Subcutaneous abdominal adipose tissue (tissue), 5 donors: Measurements from ENCODE around the gene NPC1L1.
"Not testable (repeated sequence)": the region's sequence is repeated elsewhere in the genome, so short reads cannot be mapped to it uniquely, and the experiment has no call there.

Source experiments
- H3K27ac ChIP-seq: one replicate; pipeline ENCODE4 v1.7.0; 2013; ENCODE audit warnings: low read depth, mild to moderate bottlenecking, inconsistent platforms, low read length, moderate library complexity
- H3K27me3 ChIP-seq, 5 donors: one replicate each; pipeline ENCODE4 v1.7.0; 2013; ENCODE audit warnings: low read length in 5 of 5, inconsistent platforms in 1 of 5; ENCODE audit not compliant: control insufficient read depth in 5 of 5, insufficient read depth in 4 of 5
- H3K36me3 ChIP-seq, 5 donors: one replicate each; pipeline ENCODE4 v1.7.0; 2013; ENCODE audit warnings: low read length in 5 of 5; ENCODE audit not compliant: control insufficient read depth in 5 of 5, insufficient read depth in 5 of 5
- H3K4me1 ChIP-seq, 5 donors: one replicate each; pipeline ENCODE4 v1.7.0; 2013; ENCODE audit warnings: low read length in 5 of 5, mild to moderate bottlenecking in 3 of 5, moderate library complexity in 1 of 5; ENCODE audit not compliant: control insufficient read depth in 5 of 5, insufficient read depth in 5 of 5
- H3K4me3 ChIP-seq, 5 donors: one replicate each; pipeline ENCODE4 v1.7.0; 2013; ENCODE audit warnings: low read length in 5 of 5, low read depth in 1 of 5
- H3K9ac ChIP-seq, 5 donors: one replicate each; pipeline ENCODE4 v1.7.0; 2013; ENCODE audit warnings: low read length in 5 of 5, mild to moderate bottlenecking in 4 of 5, moderate library complexity in 3 of 5
- H3K9me3 ChIP-seq, 5 donors: one replicate each; pipeline ENCODE4 v1.7.0; 2013; ENCODE audit warnings: low read length in 5 of 5; ENCODE audit not compliant: control insufficient read depth in 5 of 5
- donor health status: healthy.
- donor health status: healthy.
- donor health status: healthy.
- donor health status: healthy.
- donor health status: healthy.

NPC1L1 gene

DNA sequence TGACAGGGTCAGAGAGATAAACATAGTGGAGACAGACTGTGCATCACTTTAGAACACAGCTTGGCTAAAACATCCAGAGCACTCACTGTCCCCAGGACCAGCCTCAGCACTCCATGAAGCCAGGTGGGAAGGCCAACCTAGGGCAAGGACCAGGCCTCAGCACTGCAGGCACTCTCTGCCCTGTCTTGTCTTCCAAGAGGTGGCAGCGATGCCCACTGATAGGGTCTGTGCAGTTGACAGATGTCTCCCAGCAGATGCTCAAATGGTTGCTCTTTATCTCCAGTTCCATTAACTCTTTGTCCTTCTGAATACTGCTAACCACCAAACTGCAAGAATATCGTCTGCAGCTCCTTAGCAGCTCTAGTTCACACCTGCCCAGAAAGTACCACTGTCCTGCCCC lies 23.5 kb upstream of the NPC1L1 start:
- Histone ChIP-seq H3K4me1 (peaks cover 0 to 48% (median 22%) of the 10 kb centered on the region in 5 donors), H3K36me3 (peaks cover 0 to 63% (median 52%) of the 10 kb centered on the region in 5 donors), H3K27ac (no peak overlapping the region), H3K4me3 (no peak overlapping the region), H3K27me3 (no peaks in the 10 kb centered on the region), H3K9ac (no peak overlapping the region), H3K9me3 (no peaks in the 10 kb centered on the region)

DNA sequence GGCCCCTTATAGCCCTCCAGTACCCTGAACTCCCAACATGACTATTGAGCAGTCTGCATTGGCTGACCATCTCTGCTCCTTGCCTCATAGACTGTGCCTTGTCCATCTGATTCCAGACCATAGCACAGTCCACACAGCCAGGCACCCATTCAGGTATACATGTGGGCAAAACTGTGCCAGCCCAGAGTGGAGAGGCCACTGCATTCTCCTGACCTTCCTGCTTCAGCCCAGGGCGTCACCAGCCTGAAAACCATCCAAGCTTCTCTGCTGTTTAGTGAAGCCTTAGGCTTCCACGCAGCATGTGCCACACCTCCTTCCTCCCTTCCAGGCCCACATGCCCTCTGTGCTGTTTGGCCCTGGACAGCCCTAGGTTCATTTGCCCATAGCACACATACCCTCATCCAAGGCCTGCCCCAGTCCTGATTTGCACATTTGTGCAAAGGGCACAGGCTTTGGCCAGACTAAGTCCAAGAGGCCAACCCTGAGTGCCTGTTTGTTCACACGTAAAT lies 22.1 kb upstream of the NPC1L1 start:
- Histone ChIP-seq H3K27ac (peak overlapping the region; percentile 70), H3K4me3 (peak overlapping the region in 1 of 5 donors; percentile 10), H3K27me3 (no peaks in the 10 kb centered on the region), H3K9me3 (no peaks in the 10 kb centered on the region), H3K36me3 (peaks cover 0 to 49% (median 38%) of the 10 kb centered on the region in 5 donors), H3K4me1 (peaks cover 0 to 37% (median 15%) of the 10 kb centered on the region in 5 donors), H3K9ac (no peak overlapping the region)

DNA sequence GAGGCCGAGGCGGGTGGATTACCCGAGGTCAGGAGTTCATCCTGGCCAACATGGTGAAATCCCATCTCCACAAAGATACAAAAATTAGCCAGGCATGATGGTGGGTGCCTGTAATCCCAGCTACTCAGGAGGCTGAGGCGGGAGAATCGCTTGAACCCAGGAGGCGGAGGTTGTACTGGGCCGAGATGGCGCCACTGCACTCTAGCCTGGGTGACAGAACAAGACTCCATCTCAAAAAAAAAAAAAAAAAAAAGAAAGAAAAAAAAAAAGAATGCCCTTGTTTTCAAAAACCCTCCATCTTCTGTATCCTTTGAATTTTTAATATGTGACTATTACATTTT lies 21.5 kb upstream of the NPC1L1 start:
- not testable (repeated sequence) for H3K9me3 ChIP-seq, H3K27me3 ChIP-seq, H3K9ac ChIP-seq, H3K4me3 ChIP-seq
- H3K27ac ChIP-seq, result peak overlapping the region; percentile 70
- H3K36me3 ChIP-seq, result peaks cover 0 to 42% (median 32%) of the 10 kb centered on the region in 5 donors
- H3K4me1 ChIP-seq, result peaks cover 0 to 32% (median 15%) of the 10 kb centered on the region in 5 donors

DNA sequence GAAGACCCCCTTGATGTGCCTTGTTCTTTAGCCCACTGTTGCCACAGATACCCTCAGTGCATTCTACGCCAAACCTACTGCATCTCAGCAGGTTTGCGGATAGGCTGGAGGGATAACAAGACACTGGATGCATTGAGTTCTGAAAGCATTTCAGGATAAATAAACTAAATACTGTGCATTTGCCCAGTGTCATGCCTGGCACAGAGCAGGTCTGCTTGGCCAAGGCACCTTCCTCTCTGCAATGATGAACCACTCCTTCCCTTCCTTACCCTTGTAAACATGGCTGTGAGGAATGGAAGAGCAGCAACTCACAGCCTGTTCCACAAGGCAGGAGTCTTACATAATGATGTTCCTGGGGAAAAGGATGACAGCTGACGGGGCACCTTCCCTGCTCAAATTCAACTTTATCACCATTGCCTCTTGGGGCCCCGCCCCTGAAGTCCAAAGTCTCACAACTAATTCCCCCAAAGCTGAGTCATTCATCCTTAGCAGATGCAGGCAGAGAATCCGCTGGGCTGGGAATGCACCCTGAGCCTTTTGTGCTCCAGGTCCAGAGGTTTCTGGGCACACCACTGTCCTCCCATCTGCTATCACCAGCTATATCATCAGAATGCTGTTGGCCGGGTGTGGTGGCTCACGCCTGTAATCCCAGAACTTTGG lies 21.0 kb upstream of the NPC1L1 start:
- Histone ChIP-seq H3K27me3 (no peaks in the 10 kb centered on the region), H3K9me3 (no peaks in the 10 kb centered on the region), H3K27ac (no peak overlapping the region), H3K4me1 (peaks cover 0 to 32% (median 15%) of the 10 kb centered on the region in 5 donors), H3K36me3 (peaks cover 0 to 37% (median 27%) of the 10 kb centered on the region in 5 donors), H3K9ac (no peak overlapping the region), H3K4me3 (no peak overlapping the region)

DNA sequence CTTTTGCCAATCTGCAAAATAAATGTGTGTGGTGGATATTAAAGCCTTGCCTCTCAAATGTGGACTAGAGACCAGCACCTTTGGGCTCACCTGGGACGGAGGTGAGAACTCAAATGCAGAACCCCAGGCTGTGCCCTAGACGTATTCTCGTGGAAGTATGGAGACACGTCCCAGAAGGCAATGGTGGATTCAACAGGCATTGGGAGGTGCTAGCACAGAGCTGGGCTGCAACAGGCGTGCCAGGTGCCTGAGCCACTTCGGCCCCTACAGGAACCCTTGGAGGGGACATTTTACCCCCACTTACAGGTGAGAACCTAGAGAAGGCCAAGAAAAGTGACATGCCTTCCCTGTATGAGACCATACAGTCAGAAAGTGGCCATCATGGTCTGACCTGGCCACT lies 20.4 kb upstream of the NPC1L1 start:
- Histone ChIP-seq H3K36me3 (peaks cover 0 to 31% (median 21%) of the 10 kb centered on the region in 5 donors), H3K9me3 (no peaks in the 10 kb centered on the region), H3K27ac (no peak overlapping the region), H3K4me3 (no peak overlapping the region), H3K4me1 (peaks cover 0 to 32% (median 15%) of the 10 kb centered on the region in 5 donors), H3K9ac (no peak overlapping the region), H3K27me3 (no peaks in the 10 kb centered on the region)

DNA sequence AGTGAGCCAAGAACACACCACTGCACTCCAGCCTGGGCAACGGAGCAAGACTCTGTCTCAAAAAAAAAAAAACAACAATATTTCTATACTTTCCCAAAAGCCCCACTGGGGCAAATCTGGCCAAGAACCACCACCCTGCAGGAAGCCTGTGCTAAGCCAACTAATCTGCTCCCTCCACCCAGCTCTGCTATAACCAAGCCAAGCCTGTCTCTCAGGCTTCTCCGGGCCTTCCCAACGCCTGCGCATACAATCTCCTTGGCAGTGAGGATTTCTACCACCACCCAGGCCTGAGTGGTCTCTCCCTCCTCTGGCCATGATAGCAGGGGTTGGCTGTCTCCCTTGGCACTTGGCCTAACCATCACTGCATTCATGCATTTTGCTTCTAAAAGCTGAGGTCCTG lies 18.4 kb upstream of the NPC1L1 start:
- Histone ChIP-seq H3K27me3 (no peaks in the 10 kb centered on the region), H3K27ac (no peak overlapping the region), H3K36me3 (peaks cover 0 to 13% (median 4%) of the 10 kb centered on the region in 5 donors)

GRCh38 chr7:44557485-44557884 lies 16.4 kb upstream of the NPC1L1 start:
- Histone ChIP-seq H3K9me3 (no peaks in the 10 kb centered on the region), H3K4me1 (peaks cover 0 to 13% (median 7%) of the 10 kb centered on the region in 5 donors), H3K4me3 (no peak overlapping the region), H3K9ac (no peak overlapping the region), H3K27ac (no peak overlapping the region), H3K27me3 (no peaks in the 10 kb centered on the region), H3K36me3 (no peaks in the 10 kb centered on the region)

More for the DNA sequence above, 18.4 kb upstream of the NPC1L1 start:
- Histone ChIP-seq H3K4me1 (peaks cover 0 to 27% (median 15%) of the 10 kb centered on the region in 5 donors), H3K9me3 (no peaks in the 10 kb centered on the region), H3K9ac (no peak overlapping the region), H3K4me3 (no peak overlapping the region)

GRCh38 chr7:44555350-44555749 lies 14.2 kb upstream of the NPC1L1 start:
- no peaks in the 10 kb centered on the region for H3K36me3 ChIP-seq
- no peak overlapping the region for H3K4me3 ChIP-seq
- no peaks in the 10 kb centered on the region for H3K27me3 ChIP-seq
- H3K27ac ChIP-seq, result no peak overlapping the region
- no peak overlapping the region for H3K9ac ChIP-seq
- H3K4me1 ChIP-seq, result peaks cover 0 to 4% (median 0%) of the 10 kb centered on the region in 5 donors
- H3K9me3 ChIP-seq, result no peaks in the 10 kb centered on the region

DNA sequence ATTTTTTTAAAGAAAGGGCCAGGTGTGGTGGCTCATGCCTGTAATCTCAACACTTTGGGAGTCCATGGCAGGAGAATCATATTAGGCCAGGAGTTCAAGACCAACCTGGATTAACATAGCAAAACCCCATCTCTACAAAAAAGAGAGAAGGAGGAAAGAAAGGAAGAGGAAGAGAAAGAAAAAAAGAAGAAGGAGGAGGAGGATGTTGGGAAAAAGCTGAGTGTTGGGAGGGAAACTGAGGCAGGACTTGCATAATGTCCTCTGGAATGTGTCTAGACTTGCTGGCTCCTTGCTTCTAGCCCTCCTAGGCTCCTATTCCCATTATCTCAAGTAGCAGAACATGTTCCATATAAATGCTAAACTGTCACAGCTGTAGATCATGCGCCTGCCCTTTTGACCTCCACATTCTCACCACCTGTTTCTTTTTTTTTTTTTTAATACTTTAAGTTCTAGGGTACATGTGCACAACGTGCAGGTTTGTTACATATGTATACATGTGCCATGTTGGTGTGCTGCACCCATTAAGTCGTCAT lies 11.4 kb upstream of the NPC1L1 start:
- not testable (repeated sequence) for H3K36me3 ChIP-seq, H3K27me3 ChIP-seq, H3K9me3 ChIP-seq

GRCh38 chr7:44549457-44549856 lies 8.3 kb upstream of the NPC1L1 start:
- no peak overlapping the region for H3K27ac ChIP-seq
- H3K9me3 ChIP-seq, result no peaks in the 10 kb centered on the region
- no peak overlapping the region for H3K9ac ChIP-seq
- H3K27me3 ChIP-seq, result no peaks in the 10 kb centered on the region
- no peaks in the 10 kb centered on the region for H3K36me3 ChIP-seq
- H3K4me3 ChIP-seq, result no peak overlapping the region
- no peaks in the 10 kb centered on the region for H3K4me1 ChIP-seq

More for the DNA sequence above, 11.4 kb upstream of the NPC1L1 start:
- not testable (repeated sequence) for H3K4me1 ChIP-seq, H3K4me3 ChIP-seq, H3K9ac ChIP-seq, H3K27ac ChIP-seq
